HepG2 (cell line): ENCODE data around the gene FBXO9. TPM values are rescaled to one million over a fixed set of nuclear protein-coding genes. Genes with fewer than 3 reads are reported as not detected.
A peak's percentile ranks its signal among the peaks of the same experiment; 100 is the strongest.

Source experiments
- ATAC-seq: fragments of 200-7000 bp; cut with Tn5 transposase; 3 replicates; pipeline ENCODE4 v1.9.1; 2020; ENCODE audit warnings: mild to moderate bottlenecking, moderate library complexity
- BruUV-seq: library from RNA; stranded (reverse); fragments of 400-500 nt; replicated peaks from 2 replicates; lab custom pipeline; 2021; lab: Mats Ljungman, UMichigan
- CTCF ChIA-PET: fragments of 300-600 bp; formaldehyde crosslinking; extraction: SDS; loops from one replicate; lab custom pipeline; 2021; ENCODE audit warnings: low total read pairs, inconsistent platforms, low intra/inter-chr PET ratio; lab: Yijun Ruan, JAX
- POLR2A ChIA-PET: fragments of 350-600 bp; sonication (Branson Sonifier 250); formaldehyde crosslinking; loops from one replicate; lab custom pipeline; 2020; ENCODE audit warnings: antibody characterized with exemption, inconsistent platforms; lab: Yijun Ruan, JAX
- DNase-seq: peaks from one replicate; pipeline ENCODE4 v3.0.0-alpha.2; 2015; ENCODE audit warnings: low spot score
- FAIRE-seq: peaks from 3 replicates; lab custom pipeline; 2011; peaks lifted over from hg19 to GRCh38; lab: Jason Lieb, UNC
- H2AFZ ChIP-seq: one replicate; pipeline ENCODE4 v1.6.1; 2011; ENCODE audit warnings: low read length, inconsistent platforms
- H3K27ac ChIP-seq: fragments of 300-600 bp; 3 replicates; pipeline ENCODE4 v1.8.0; 2011; ENCODE audit warnings: mixed run types, mild to moderate bottlenecking, mixed read lengths, low read length, inconsistent platforms; ENCODE audit not compliant: insufficient read depth; ENCODE audit errors: extremely low read length
- H3K27me3 ChIP-seq, 2 experiments: fragments of 200-600 bp in 1 of 2; 2 replicates in 1 of 2; 3 replicates in 1 of 2; pipeline versions ENCODE4 v1.6.0 to v1.8.0; 2011; ENCODE audit warnings: low read length in 2 of 2, mild to moderate bottlenecking in 2 of 2, moderate library complexity in 2 of 2, inconsistent platforms in 1 of 2; ENCODE audit not compliant: insufficient read depth in 2 of 2, control insufficient read depth in 1 of 2
- H3K36me3 ChIP-seq, 2 experiments: fragments of 200-600 bp in 1 of 2; replicated peaks in 1 of 2; 2 replicates in 1 of 2; 3 replicates in 1 of 2; pipeline versions ENCODE4 v1.5.1 to v1.8.0; 2011; ENCODE audit warnings: low read length in 2 of 2, inconsistent platforms in 1 of 2; ENCODE audit not compliant: insufficient read depth in 2 of 2, control insufficient read depth in 1 of 2
- H3K4me1 ChIP-seq: 2 replicates; pipeline ENCODE4 v1.5.1; 2012; ENCODE audit warnings: low read length, inconsistent platforms; ENCODE audit not compliant: insufficient read depth
- H3K4me2 ChIP-seq: 2 replicates; pipeline ENCODE4 v1.6.0; 2011; ENCODE audit warnings: low read depth, low read length, inconsistent platforms
- H3K4me3 ChIP-seq, 3 experiments: fragments of 200-600 bp in 1 of 3; sonication (generic), shearing (Covaris generic) in 1 of 3; replicated peaks in 1 of 3; 2 replicates each; pipeline ENCODE4 v1.5.1; 2011 to 2016; ENCODE audit warnings: low read length in 3 of 3, inconsistent platforms in 2 of 3, low read depth in 2 of 3, mild to moderate bottlenecking in 2 of 3, control low read depth in 1 of 3, mixed read lengths in 1 of 3; ENCODE audit not compliant: insufficient read depth in 1 of 3
- H3K79me2 ChIP-seq: one replicate; pipeline ENCODE4 v1.6.1; 2011; ENCODE audit warnings: low read length, inconsistent platforms; ENCODE audit not compliant: insufficient read depth
- H3K9ac ChIP-seq: 2 replicates; pipeline ENCODE4 v1.6.0; 2011; ENCODE audit warnings: mild to moderate bottlenecking, low read depth, low read length, inconsistent platforms; ENCODE audit not compliant: insufficient read depth
- H3K9me3 ChIP-seq: 2 replicates; pipeline ENCODE4 v1.5.1; 2012; ENCODE audit warnings: mild to moderate bottlenecking, low read length
- H4K20me1 ChIP-seq: 2 replicates; pipeline ENCODE4 v1.6.0; 2011; ENCODE audit warnings: inconsistent platforms, mild to moderate bottlenecking, low read length, moderate library complexity; ENCODE audit not compliant: insufficient read depth
- AKAP8 ChIP-seq: sonication (generic); formaldehyde crosslinking; IDR thresholded peaks from 2 replicates; pipeline ENCODE4 v1.5.1; 2020; ENCODE audit warnings: mild to moderate bottlenecking, missing genetic modification reagents
- ARID3A ChIP-seq: IDR thresholded peaks from 2 replicates; pipeline ENCODE4 v1.6.1; 2012; ENCODE audit warnings: low read depth, low read length, improper control_type of control experiment
- CCAR2 ChIP-seq: fragments of 200-400 bp; formaldehyde crosslinking; optimal IDR thresholded peaks from 2 replicates; pipeline ENCODE3; 2018; ENCODE audit warnings: low read depth, mild to moderate bottlenecking, low read length, moderate library complexity
- E2F5 ChIP-seq: sonication (generic); formaldehyde crosslinking; conservative IDR thresholded peaks from 2 replicates; pipeline ENCODE4 v1.4.0; 2020; ENCODE audit warnings: missing genetic modification reagents
- EEA1 ChIP-seq: sonication (generic); formaldehyde crosslinking; IDR thresholded peaks from 2 replicates; pipeline ENCODE4 v1.5.1; 2020; ENCODE audit warnings: mild to moderate bottlenecking, missing genetic modification reagents, borderline replicate concordance
- HDAC2 ChIP-seq: sonication (generic); formaldehyde crosslinking; IDR thresholded peaks from 2 replicates; pipeline ENCODE4 v1.4.0; 2020; ENCODE audit warnings: missing genetic modification reagents
- HNRNPK ChIP-seq: fragments of 200-400 bp; formaldehyde crosslinking; IDR thresholded peaks from 2 replicates; pipeline ENCODE4 v1.6.1; 2018; ENCODE audit warnings: low read length, low read depth, moderate library complexity, mild to moderate bottlenecking; ENCODE audit not compliant: poor library complexity, severe bottlenecking
- POLR2A ChIP-seq, 2 experiments: IDR thresholded peaks; 2 replicates each; pipeline ENCODE4 v1.6.1; 2011; ENCODE audit warnings: low read depth in 2 of 2, low read length in 2 of 2, mild to moderate bottlenecking in 1 of 2, moderate library complexity in 1 of 2; ENCODE audit not compliant: insufficient read depth in 1 of 2
- RAD51 ChIP-seq: fragments of 450-650 bp; IDR thresholded peaks from 2 replicates; pipeline ENCODE4 v1.6.1; 2016; ENCODE audit warnings: borderline replicate concordance
- SP1 ChIP-seq, 2 experiments: fragments of 450-650 bp in 1 of 2; sonication (generic) in 1 of 2; formaldehyde crosslinking in 1 of 2; IDR thresholded peaks; 2 replicates each; pipeline versions ENCODE4 v1.4.0 to v1.6.1; 2016 to 2020; ENCODE audit warnings: missing genetic modification reagents in 1 of 2
- TAF1 ChIP-seq: sonication (generic); formaldehyde crosslinking; IDR thresholded peaks from 2 replicates; pipeline ENCODE4 v1.4.0; 2020; ENCODE audit warnings: missing genetic modification reagents
- ZBTB26 ChIP-seq: IDR thresholded peaks from 2 replicates; pipeline ENCODE4 v1.6.1; 2016; ENCODE audit warnings: missing compliant biosample characterization, missing genetic modification reagents, borderline replicate concordance
- ZNF10 ChIP-seq: sonication (generic); formaldehyde crosslinking; IDR thresholded peaks from 2 replicates; pipeline ENCODE4 v1.4.0; 2020; ENCODE audit warnings: mild to moderate bottlenecking, low read depth, missing genetic modification reagents, borderline replicate concordance
- ZNF670 ChIP-seq: sonication (generic); formaldehyde crosslinking; IDR thresholded peaks from 2 replicates; pipeline ENCODE4 v1.8.0; 2022; ENCODE audit warnings: mild to moderate bottlenecking, missing genetic modification reagents, borderline replicate concordance
- ZNF784 ChIP-seq: sonication (generic); formaldehyde crosslinking; IDR thresholded peaks from 2 replicates; pipeline ENCODE4 v1.5.1; 2020; ENCODE audit warnings: missing genetic modification reagents, mild to moderate bottlenecking, borderline replicate concordance
- WGBS: methylation state at CpG from one replicate; pipeline ENCODE4 v1.1.6; 2017; ENCODE audit warnings: low lambda C conversion rate; 5-methylcytosine and 5-hydroxymethylcytosine counted together
- in situ Hi-C: cut with HindIII; loops from 2 replicates; pipeline ENCODE4 v1.10.0; 2017; ENCODE audit warnings: low pct_unique_long_range_greater_than_20kb; ENCODE audit not compliant: extremely low pct_ligation_motif_present
- intact Hi-C: fragments of 100-400 bp; cut with micrococcal nuclease; formaldehyde crosslinking; loops from one replicate; pipeline ENCODE4 v1.10.0; 2022; ENCODE audit not compliant: unreplicated experiment
- polyA plus RNA-seq, 8 experiments: library from polyadenylated mRNA; depleted of rRNA in 3 of 8; stranded (reverse) in 7 of 8; unstranded in 1 of 8; fragments of >200 nt; fragmentation: Illumina TruSeq in 4 of 8; extraction: Trizol in 4 of 8; gene quantifications; 2 replicates each; pipeline versions ENCODE4 v1.2.1 to v1.2.3, GENCODE V29; 2011 to 2016; ENCODE audit warnings: low read depth in 4 of 8, missing spikeins in 1 of 8, mixed read lengths in 1 of 8; ENCODE audit not compliant: insufficient read depth in 1 of 8
- total RNA-seq, 5 experiments: library from RNA; depleted of rRNA; stranded (reverse); fragments of >200 nt; fragmentation: Illumina TruSeq; extraction: Trizol; gene quantifications; 2 replicates each; pipeline ENCODE4 v1.2.3, GENCODE V29; 2016; ENCODE audit warnings: low read depth in 1 of 5

FBXO9 gene
- total and polyA plus RNA-seq, 2 of the 13 experiments (the other 11 are each of a cell fraction or from before 2014, with no cell fraction given): 64.3 to 98.4 TPM

- Histone ChIP-seq H3K4me3 (no peak overlapping the region), H4K20me1 (no peaks in the 10 kb centered on the region), H3K27ac (no peak overlapping the region), H3K9ac (no peak overlapping the region), H3K79me2 (no peaks in the 10 kb centered on the region)
- in situ Hi-C loops: no loop called here
- POLR2A ChIA-PET: no interaction called here
- no peak for TF ChIP-seq ARID3A
- peak; percentile 92 for TF ChIP-seq HNRNPK
- TF ChIP-seq, all 625 proteins: peak for 1
- Histone ChIP-seq H3K4me1 (peaks cover 28% of the 10 kb centered on the region), H3K9me3 (no peaks in the 10 kb centered on the region), H3K27me3 (no peaks in the 10 kb centered on the region), H3K4me2 (no peak overlapping the region), H3K36me3 (no peaks in the 10 kb centered on the region), H2AFZ (no peak overlapping the region)
- WGBS: 72% methylated on average over 3 of the region's 3 CpGs
- intact Hi-C loops: no loop called here
- no peak for FAIRE-seq
- no TSS peak for BruUV-seq
- no peak for DNase-seq
- CTCF ChIA-PET: no interaction called here
- no peak for ATAC-seq
These were observed 78.5 kb downstream of the FBXO9 start for GRCh38 chr6:53143710-53144109.

- POLR2A ChIA-PET: no interaction called here
- TF ChIP-seq ZNF784 (CRISPR knock-in tag) (no peak), RAD51 (no peak), ZNF670 (CRISPR knock-in tag) (no peak), E2F5 (CRISPR knock-in tag) (no peak), ZBTB26 (CRISPR knock-in tag) (no peak), SP1 (IDR thresholded peaks at IDR 0.05) (no peak), SP1 (CRISPR knock-in tag; IDR thresholded peaks at IDR 0.05) (no peak), POLR2A (IDR thresholded peaks at IDR 0.05; ENCODE audit: insufficient read depth in 1 of 2, low read depth in 2 of 2, low read length in 2 of 2) (no peak), TAF1 (CRISPR knock-in tag) (no peak), HDAC2 (no peak), ZNF10 (CRISPR knock-in tag) (no peak), AKAP8 (no peak), CCAR2 (no peak), EEA1 (CRISPR knock-in tag) (no peak)
These were observed 79.6 kb downstream of the FBXO9 start for GRCh38 chr6:53144802-53145201.

More at GRCh38 chr6:53144802-53145201, 79.6 kb downstream of the FBXO9 start:
- no peak for FAIRE-seq
- in situ Hi-C loops (no loop called here), intact Hi-C loops (no loop called here)
- no peak overlapping the region for H3K27ac ChIP-seq
- no peak overlapping the region for H3K4me3 ChIP-seq
- no peak overlapping the region for H3K9ac ChIP-seq
- no peak for ATAC-seq
- H3K36me3 ChIP-seq: no peaks in the 10 kb centered on the region
- no peak for DNase-seq
- H3K9me3 ChIP-seq: no peaks in the 10 kb centered on the region
- no TSS peak for BruUV-seq
- no peak overlapping the region for H3K4me2 ChIP-seq
- H2AFZ ChIP-seq: no peak overlapping the region
- CTCF ChIA-PET: no interaction called here
- 72% methylated on average over 2 of the region's 2 CpGs for WGBS
- no peaks in the 10 kb centered on the region for H3K79me2 ChIP-seq
- no peaks in the 10 kb centered on the region for H3K27me3 ChIP-seq
- no peaks in the 10 kb centered on the region for H4K20me1 ChIP-seq
- peaks cover 22% of the 10 kb centered on the region for H3K4me1 ChIP-seq
